Heart right ventricle (tissue), 16 donors: ENCODE data around the gene MANF. TPM values are rescaled to one million over a fixed set of nuclear protein-coding genes. Genes with fewer than 3 reads are reported as not detected.
"Not testable (repeated sequence)": the region's sequence is repeated elsewhere in the genome, so short reads cannot be mapped to it uniquely, and the experiment has no call there.

Experiments
- ATAC-seq, 8 donors: fragments of 200-7000 bp; cut with Tn5 transposase; one replicate each; pipeline ENCODE4 v1.9.1; 2020; ENCODE audit warnings: mild to moderate bottlenecking in 8 of 8, moderate library complexity in 8 of 8, moderate number of reproducible peaks in 1 of 8
- DNase-seq, 2 donors: peaks; one replicate each; pipeline ENCODE4 v3.0.0-alpha.2; 2020
- H3K27ac ChIP-seq, 10 donors: fragments of 200-600 bp; sonication (generic) in 2 of 10; one replicate each; pipeline versions ENCODE4 v1.5.0 to v1.8.0; 2020 to 2022; ENCODE audit warnings: mild to moderate bottlenecking in 3 of 10
- H3K27me3 ChIP-seq, 7 donors: fragments of 200-600 bp; one replicate each; pipeline ENCODE4 v1.8.0; 2021 to 2022; ENCODE audit warnings: mild to moderate bottlenecking in 2 of 7
- H3K36me3 ChIP-seq, 9 donors: fragments of 200-600 bp; sonication (generic) in 1 of 9; one replicate each; pipeline versions ENCODE4 v1.5.0 to v1.8.0; 2020 to 2022; ENCODE audit warnings: mild to moderate bottlenecking in 2 of 9
- H3K4me1 ChIP-seq, 9 donors: fragments of 200-600 bp; sonication (generic) in 1 of 9; one replicate each; pipeline versions ENCODE4 v1.5.0 to v1.8.0; 2020 to 2022; ENCODE audit warnings: mild to moderate bottlenecking in 4 of 9
- H3K4me3 ChIP-seq, 10 donors: fragments of 200-600 bp; sonication (generic) in 2 of 10; one replicate each; pipeline versions ENCODE4 v1.5.0 to v1.8.0; 2020 to 2022; ENCODE audit warnings: mild to moderate bottlenecking in 7 of 10, moderate library complexity in 2 of 10
- H3K9me3 ChIP-seq, 11 donors: fragments of 200-600 bp in 10 of 11; sonication (generic) in 2 of 11; one replicate each; pipeline versions ENCODE4 v1.5.0 to v1.8.0; 2013 to 2022; ENCODE audit warnings: mild to moderate bottlenecking in 2 of 11, control low read depth in 1 of 11, moderate library complexity in 1 of 11
- WGBS, 2 donors: extraction: QIAGEN DNeasy Blood & Tissue Kit; methylation state at CpG; one replicate each; pipeline ENCODE4 v1.1.7; 2013; ENCODE audit warnings: inconsistent platforms in 1 of 2; 5-methylcytosine and 5-hydroxymethylcytosine counted together
- intact Hi-C, 10 donors: fragments of 100-400 bp; cut with DNase I; formaldehyde crosslinking; loops; one replicate each; pipeline versions ENCODE4 v1.11.1 to v1.14.2; 2022
- polyA plus RNA-seq, 2 donors: library from polyadenylated mRNA; stranded (reverse); fragments of 200-250 nt; gene quantifications; one replicate each; pipeline ENCODE4 v1.2.3, GENCODE V29; 2013
- total RNA-seq, 10 donors: library from RNA; stranded (reverse); fragmentation: NEBNext Ultra II Directional in 3 of 10; extraction: Animal tissue kit (Norgen Biotek cat#: 25700) in 3 of 10; gene quantifications; one replicate each; pipeline versions ENCODE4 v1.2.1 to v1.2.4, GENCODE V29; 2021 to 2023
- TF ChIP-seq, protein P1 (sequence below), 9 donors: fragments of 200-600 bp; sonication (generic) in 2 of 9; IDR thresholded peaks; one replicate each; pipeline versions ENCODE4 v1.5.0 to v1.8.0; 2021 to 2022; ENCODE audit warnings: antibody characterized with exemption in 9 of 9, mild to moderate bottlenecking in 5 of 9, moderate library complexity in 1 of 9
- donor health status: Arrhythmogenic right ventricular cardiomyopathy.
- donor health status: ischemic (EF 13 %, LVEDD 7.1; RV severe dilation, severe dysfunction).
- donor health status: healthy with polysubstance abuse.
- donor health status: DM: no; HTN: yes; CAD: no.
- donor health status: DM: no; HTN: no; CAD: no.
- donor health status: ischemic (EF 25% LVEDD 6.9; RV normal size, moderate dysfunction).
- donor health status: ischemic (EF 25% LVEDD 5.7; RV mildly dilated, moderate dysfunction).
- donor health status: healthy.
- donor health status: DM: yes; HTN: yes; CAD: no.
- donor health status: Ischemic cardiomyopathy.
- donor health status: ischemic (EF 35%, LVEDD 5.7; RV mildly dilated, moderate dysfunction).
- donor health status: nonischemic (EF 11% LVEDD 7.7; RV severe dilation, severe dysfunction).
- donor health status: DM: yes; HTN: yes; CAD: no.
- donor health status: PGD.
- donor health status: ischemic (EF 29% LVEDD 5.4; RV normal size, mild dysfunction).
- donor health status: nonischemic (EF 23%, LVEDD 6.1; RV moderate dilation, normal function).

The MANF gene
- total and polyA plus RNA-seq, 12 donors, result 19.1 to 150 (median 45.1) TPM

DNA sequence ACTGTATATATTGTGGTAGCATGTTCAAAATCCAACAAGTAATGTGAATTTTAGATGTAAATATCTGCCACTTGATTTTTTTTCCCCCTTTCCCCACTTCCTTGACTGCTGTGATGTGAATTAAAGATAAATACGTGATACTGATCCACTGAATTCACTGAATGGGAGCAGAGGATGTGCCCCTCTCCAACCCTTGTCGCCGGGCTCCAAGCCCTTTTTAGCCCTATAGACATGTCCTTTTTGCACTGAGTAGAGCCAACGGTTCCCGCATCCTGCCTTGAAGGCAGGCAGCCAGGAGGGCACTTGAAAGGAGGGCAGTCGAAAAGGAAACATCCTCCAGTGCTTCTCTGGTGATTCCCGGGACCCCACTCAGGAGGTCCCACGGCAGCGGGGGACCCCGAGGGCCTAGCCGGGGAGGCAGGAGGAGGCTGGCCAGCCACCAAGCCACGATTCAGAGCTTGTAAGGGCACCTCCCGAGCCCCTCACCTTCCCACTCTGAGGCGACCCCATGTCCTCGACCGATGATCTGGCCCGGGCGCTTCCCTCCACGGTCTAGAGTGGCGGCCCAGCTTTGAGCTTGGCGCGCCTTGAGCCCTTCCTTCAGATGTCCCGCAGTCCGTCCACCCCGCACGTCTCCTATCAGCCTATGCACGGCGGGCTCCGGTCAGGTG is 901 bp upstream of the MANF start:
- Histone ChIP-seq H3K27ac (peak overlapping the region; percentile 80 to 98 (median 94)), H3K36me3 (peaks cover 0 to 29% (median 15%) of the 10 kb centered on the region in 9 donors), H3K4me1 (peaks cover 12 to 48% (median 44%) of the 10 kb centered on the region in 9 donors), H3K4me3 (peak overlapping the region; percentile 73 to 97 (median 86)), H3K9me3 (no peaks in the 10 kb centered on the region), H3K27me3 (no peaks in the 10 kb centered on the region)
- intact Hi-C loops, result loop anchor here in 3 of 10 donors (10.0 kb wide), 2 partner anchors 301 to 809 kb away; no protein-coding TSS in a partner anchor
- peak in 1 of 2 donors; percentile 28 for DNase-seq
- TF ChIP-seq, protein P1, sequence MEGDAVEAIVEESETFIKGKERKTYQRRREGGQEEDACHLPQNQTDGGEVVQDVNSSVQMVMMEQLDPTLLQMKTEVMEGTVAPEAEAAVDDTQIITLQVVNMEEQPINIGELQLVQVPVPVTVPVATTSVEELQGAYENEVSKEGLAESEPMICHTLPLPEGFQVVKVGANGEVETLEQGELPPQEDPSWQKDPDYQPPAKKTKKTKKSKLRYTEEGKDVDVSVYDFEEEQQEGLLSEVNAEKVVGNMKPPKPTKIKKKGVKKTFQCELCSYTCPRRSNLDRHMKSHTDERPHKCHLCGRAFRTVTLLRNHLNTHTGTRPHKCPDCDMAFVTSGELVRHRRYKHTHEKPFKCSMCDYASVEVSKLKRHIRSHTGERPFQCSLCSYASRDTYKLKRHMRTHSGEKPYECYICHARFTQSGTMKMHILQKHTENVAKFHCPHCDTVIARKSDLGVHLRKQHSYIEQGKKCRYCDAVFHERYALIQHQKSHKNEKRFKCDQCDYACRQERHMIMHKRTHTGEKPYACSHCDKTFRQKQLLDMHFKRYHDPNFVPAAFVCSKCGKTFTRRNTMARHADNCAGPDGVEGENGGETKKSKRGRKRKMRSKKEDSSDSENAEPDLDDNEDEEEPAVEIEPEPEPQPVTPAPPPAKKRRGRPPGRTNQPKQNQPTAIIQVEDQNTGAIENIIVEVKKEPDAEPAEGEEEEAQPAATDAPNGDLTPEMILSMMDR (IDR thresholded peaks at IDR 0.05), result no peak
- WGBS, 2 donors, result 1% methylated on average over 29 of the region's 29 CpGs
- ATAC-seq, result peak; percentile 23 to 61 (median 46)

DNA sequence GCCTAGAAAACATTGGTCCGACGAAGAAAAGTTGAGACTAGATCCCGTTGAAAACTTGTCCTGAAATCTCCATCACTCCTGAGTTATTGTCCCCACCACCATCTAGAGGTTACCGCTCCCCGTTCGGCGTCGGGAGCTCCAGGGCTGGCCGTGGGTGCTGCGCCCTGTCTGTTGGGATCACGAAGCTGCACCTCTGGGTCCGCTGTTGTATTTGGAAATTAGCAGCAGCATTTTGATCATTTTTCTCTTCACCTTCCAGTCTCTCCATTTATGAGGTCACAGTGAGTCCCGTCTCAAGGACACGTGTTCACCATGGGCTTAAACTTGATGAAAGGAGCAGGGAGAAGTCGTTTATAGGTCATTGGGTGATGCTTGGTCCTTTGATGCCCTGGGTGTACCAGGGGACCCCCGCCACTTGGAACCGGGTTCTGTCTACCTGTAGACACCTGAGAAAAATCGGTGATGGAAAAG is 565 bp downstream of the MANF start:
- peaks cover 0 to 40% (median 15%) of the 10 kb centered on the region in 9 donors for H3K36me3 ChIP-seq
- H3K27me3 ChIP-seq, result no peaks in the 10 kb centered on the region
- intact Hi-C loops, result loop anchor here in 6 of 10 donors (5.0 to 10.0 kb wide), 5 partner anchors 287 to 811 kb away; partner anchors contain the start of genes MAPKAPK3 (in 3 of the 6) and TEX264 (in 1 of the 6)
- TF ChIP-seq, protein P1 (IDR thresholded peaks at IDR 0.05), result no peak
- no peaks in the 10 kb centered on the region for H3K9me3 ChIP-seq
- ATAC-seq, result no peak
- 2 to 4% methylated on average over 18 of the region's 18 CpGs for WGBS, 2 donors
- H3K4me3 ChIP-seq, result peak overlapping the region; percentile 73 to 97 (median 86)
- H3K4me1 ChIP-seq, result peaks cover 18 to 63% (median 56%) of the 10 kb centered on the region in 9 donors
- peak overlapping the region; percentile 78 to 98 (median 94) for H3K27ac ChIP-seq
- DNase-seq, result no peak

DNA sequence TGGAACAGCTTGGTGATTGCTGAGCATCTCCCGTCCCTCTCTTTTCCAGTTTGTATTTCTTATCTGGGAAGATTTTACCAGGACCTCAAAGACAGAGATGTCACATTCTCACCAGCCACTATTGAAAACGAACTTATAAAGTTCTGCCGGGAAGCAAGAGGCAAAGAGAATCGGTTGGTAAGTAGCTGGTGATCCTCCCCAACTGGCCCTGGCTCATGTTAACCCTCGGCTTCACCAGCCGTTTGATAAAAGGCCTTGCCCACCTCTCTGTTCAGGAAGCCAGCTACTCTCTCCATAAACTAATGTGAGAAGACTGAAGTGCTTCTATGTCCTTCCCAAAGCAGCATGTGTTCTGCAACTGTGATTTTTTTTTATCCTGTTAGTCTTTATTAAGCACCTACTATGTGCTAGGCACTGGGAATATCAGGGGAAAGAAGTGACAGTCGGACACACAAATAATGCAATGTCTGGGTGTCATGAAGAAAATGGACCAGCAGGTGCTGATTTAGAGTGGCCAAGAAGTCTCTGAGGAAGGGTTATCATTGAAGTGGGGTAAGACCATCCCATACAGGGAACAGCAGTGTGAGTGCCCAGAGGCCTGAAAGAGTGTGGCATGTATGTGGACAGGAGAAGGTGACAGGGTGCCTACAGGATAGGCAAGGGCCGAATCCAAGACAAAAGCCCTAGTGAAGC is 1.2 kb downstream of the MANF start:
- WGBS, 2 donors, result 23 to 32% methylated on average over 8 of the region's 8 CpGs
- TF ChIP-seq, protein P1 (IDR thresholded peaks at IDR 0.05), result no peak
- Histone ChIP-seq H3K27ac (peak overlapping the region in 7 of 10 donors; percentile 90 to 98 (median 94)), H3K4me1 (peaks cover 18 to 65% (median 58%) of the 10 kb centered on the region in 9 donors), H3K4me3 (peak overlapping the region; percentile 73 to 97 (median 86)), H3K36me3 (peaks cover 0 to 40% (median 15%) of the 10 kb centered on the region in 9 donors), H3K27me3 (no peaks in the 10 kb centered on the region), H3K9me3 (no peaks in the 10 kb centered on the region)
- intact Hi-C loops, result loop anchor here in 6 of 10 donors (5.0 to 10.0 kb wide), 5 partner anchors 286 to 812 kb away; partner anchors contain the start of genes MAPKAPK3 (in 3 of the 6) and TEX264 (in 1 of the 6)
- DNase-seq (no peak), ATAC-seq (no peak)

DNA sequence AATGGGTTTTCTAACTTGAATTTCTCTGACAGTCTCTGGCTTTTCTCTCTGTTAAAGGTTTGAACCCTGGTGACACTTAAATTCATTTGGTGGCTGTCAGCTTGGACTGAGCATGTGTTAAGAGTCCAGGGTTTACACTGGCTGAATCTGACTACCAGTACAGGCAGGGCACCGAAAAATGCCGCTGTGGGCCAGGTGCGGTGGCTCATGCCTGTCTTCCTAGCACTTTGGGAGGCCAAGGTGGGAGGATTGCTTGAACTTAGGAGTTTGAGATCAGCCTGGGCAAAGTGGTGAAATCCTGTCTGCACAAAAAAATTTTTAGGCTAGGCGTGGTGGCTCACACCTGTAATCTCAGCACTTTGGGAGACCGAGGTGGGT is 1.8 kb downstream of the MANF start:
- DNase-seq (no peak), ATAC-seq (no peak)
- Histone ChIP-seq H3K9me3 (no peaks in the 10 kb centered on the region), H3K36me3 (peaks cover 0 to 40% (median 15%) of the 10 kb centered on the region in 9 donors), H3K27ac (peak overlapping the region in 4 of 10 donors; percentile 9 to 98 (median 95)), H3K4me1 (peaks cover 18 to 68% (median 60%) of the 10 kb centered on the region in 9 donors), H3K27me3 (no peaks in the 10 kb centered on the region), H3K4me3 (peak overlapping the region in 6 of 10 donors; percentile 73 to 97 (median 88))
- 96% methylated on average over 5 of the region's 5 CpGs for WGBS, 2 donors
- TF ChIP-seq, protein P1 (IDR thresholded peaks at IDR 0.05), result no peak
- intact Hi-C loops, result loop anchor here in 6 of 10 donors (5.0 to 10.0 kb wide), 5 partner anchors 285 to 812 kb away; partner anchors contain the start of genes MAPKAPK3 (in 3 of the 6) and TEX264 (in 1 of the 6)

DNA sequence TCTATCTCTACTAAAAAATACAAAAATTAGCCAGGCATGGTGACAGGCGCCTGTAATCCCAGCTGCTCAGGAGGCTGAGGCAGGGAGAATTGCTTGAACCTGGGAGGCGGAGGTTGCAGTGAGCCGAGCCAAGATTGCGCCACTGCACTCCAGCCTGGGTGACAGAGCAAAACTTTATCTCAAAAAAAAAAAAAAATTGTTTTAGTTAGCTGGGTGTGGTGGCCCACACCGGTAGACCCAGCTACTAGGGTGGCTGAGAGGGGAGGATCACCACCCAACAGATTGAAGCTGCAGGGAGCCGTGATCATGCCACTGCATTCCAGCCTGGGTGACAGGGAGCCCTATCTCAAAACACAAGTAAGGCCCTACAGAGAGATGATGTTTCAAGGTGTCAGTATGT is 2.2 kb downstream of the MANF start:
- Histone ChIP-seq H3K36me3 (peaks cover 0 to 43% (median 15%) of the 10 kb centered on the region in 9 donors), H3K4me3 (peak overlapping the region in 2 of 10 donors; percentile 73 to 91), H3K4me1 (peaks cover 23 to 72% (median 65%) of the 10 kb centered on the region in 9 donors), H3K27ac (peak overlapping the region in 2 of 10 donors; percentile 96 to 98)
- H3K27me3 ChIP-seq, ATAC-seq, H3K9me3 ChIP-seq, DNase-seq: not testable (repeated sequence)
- intact Hi-C loops, result loop anchor here in 6 of 10 donors (5.0 to 10.0 kb wide), 5 partner anchors 285 to 812 kb away; partner anchors contain the start of genes MAPKAPK3 (in 3 of the 6) and TEX264 (in 1 of the 6)
- WGBS, 2 donors, result 70 to 77% methylated on average over 6 of the region's 6 CpGs
